CD8-positive, alpha-beta memory T cell (primary cell): ENCODE data around the gene GPR84. TPM values are rescaled to one million over a fixed set of nuclear protein-coding genes. Genes with fewer than 3 reads are reported as not detected.

Source experiments
- CTCF ChIA-PET: fragments of 350-600 bp; sonication (Branson Sonifier 250); formaldehyde crosslinking; loops from one replicate; lab custom pipeline; 2021; ENCODE audit warnings: antibody characterized with exemption; lab: Charles Lee
- POLR2A ChIA-PET: fragments of 350-600 bp; sonication (Branson Sonifier 250); formaldehyde crosslinking; loops from one replicate; lab custom pipeline; 2021; ENCODE audit warnings: antibody characterized with exemption; lab: Charles Lee
- DNase-seq, 5 donors: peaks; one replicate each; pipeline versions ENCODE4 v3.0.0 to v3.0.0-alpha.2; 2020 to 2022; ENCODE audit warnings: mixed read lengths in 1 of 5
- H3K27ac ChIP-seq: one replicate; pipeline ENCODE4 v1.7.0; 2013; ENCODE audit warnings: low read depth, mild to moderate bottlenecking, low read length, moderate library complexity
- H3K27me3 ChIP-seq: 2 replicates; pipeline ENCODE4 v1.7.0; 2013; ENCODE audit warnings: low read length, mild to moderate bottlenecking; ENCODE audit not compliant: insufficient read depth, poor library complexity, severe bottlenecking
- H3K36me3 ChIP-seq: 2 replicates; pipeline ENCODE4 v1.7.0; 2013; ENCODE audit warnings: mild to moderate bottlenecking, low read length, moderate library complexity; ENCODE audit not compliant: insufficient read depth
- H3K4me1 ChIP-seq: 2 replicates; pipeline ENCODE4 v1.7.0; 2013; ENCODE audit warnings: mild to moderate bottlenecking, low read length, moderate library complexity; ENCODE audit not compliant: insufficient read depth
- H3K4me3 ChIP-seq: 2 replicates; pipeline ENCODE4 v1.7.0; 2013; ENCODE audit warnings: mild to moderate bottlenecking, low read length
- H3K9me3 ChIP-seq: 2 replicates; pipeline ENCODE4 v1.7.0; 2013; ENCODE audit warnings: mild to moderate bottlenecking, low read length
- H3K27ac Mint-ChIP-seq, 8 donors: one replicate each; pipeline ENCODE4 v1.8.0; 2020 to 2021; ENCODE audit warnings: mixed read lengths in 8 of 8, mild to moderate bottlenecking in 6 of 8, inconsistent platforms in 3 of 8, moderate library complexity in 3 of 8
- H3K27me3 Mint-ChIP-seq, 2 donors: one replicate each; pipeline ENCODE4 v1.8.0; 2020 to 2021; ENCODE audit warnings: mixed read lengths in 2 of 2, mild to moderate bottlenecking in 1 of 2, moderate library complexity in 1 of 2
- H3K36me3 Mint-ChIP-seq, 3 donors: one replicate each; pipeline ENCODE4 v1.8.0; 2020 to 2021; ENCODE audit warnings: mixed read lengths in 3 of 3, inconsistent platforms in 1 of 3, mild to moderate bottlenecking in 1 of 3
- H3K4me1 Mint-ChIP-seq, 3 donors: one replicate each; pipeline ENCODE4 v1.8.0; 2020 to 2021; ENCODE audit warnings: mixed read lengths in 3 of 3, inconsistent platforms in 1 of 3, mild to moderate bottlenecking in 1 of 3
- H3K4me3 Mint-ChIP-seq, 7 donors: one replicate each; pipeline ENCODE4 v1.8.0; 2020 to 2021; ENCODE audit warnings: mixed read lengths in 7 of 7, mild to moderate bottlenecking in 6 of 7, moderate library complexity in 4 of 7, inconsistent platforms in 2 of 7
- H3K9me3 Mint-ChIP-seq, 5 donors: one replicate each; pipeline ENCODE4 v1.8.0; 2020 to 2022; ENCODE audit warnings: mixed read lengths in 5 of 5, mild to moderate bottlenecking in 3 of 5, moderate library complexity in 2 of 5, inconsistent platforms in 1 of 5
- polyA plus RNA-seq: library from polyadenylated mRNA; unstranded; fragments of 300-500 nt; fragmentation: Illumina TruSeq; gene quantifications from one replicate; pipeline ENCODE4 v1.2.3, GENCODE V29; 2021
- total RNA-seq, 2 experiments: library from RNA; stranded (reverse); gene quantifications; one replicate each; pipeline ENCODE4 v1.2.3, GENCODE V29; 2021

The GPR84 gene
- total and polyA plus RNA-seq, 3 experiments from 2014 or later, result 0.15 to 0.16 TPM; not detected in 1

DNA sequence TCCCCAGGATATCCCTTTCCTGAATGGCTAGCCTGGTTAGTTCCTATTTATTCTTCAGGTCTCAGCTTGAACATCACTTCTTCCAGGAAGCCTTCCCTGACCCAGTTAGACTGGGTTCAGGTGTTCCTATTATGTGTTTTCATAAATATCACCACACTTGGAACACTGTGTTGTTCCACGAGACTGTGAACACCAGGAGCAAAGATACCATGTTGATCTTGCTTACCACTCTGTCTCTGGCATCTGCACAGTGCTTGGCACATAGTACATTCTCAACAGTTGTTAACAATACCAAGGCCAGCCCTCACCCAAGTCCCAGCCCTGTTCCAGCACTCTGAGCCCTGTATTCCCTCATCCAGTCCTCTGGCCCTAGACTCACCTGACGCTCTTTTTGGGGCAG lies 33.9 kb upstream of the GPR84 start:
- Histone ChIP-seq H3K4me3 (no peak overlapping the region), H3K4me1 (peaks cover 17% of the 10 kb centered on the region), H3K36me3 (peaks cover 81% of the 10 kb centered on the region), H3K9me3 (no peaks in the 10 kb centered on the region), H3K27me3 (no peaks in the 10 kb centered on the region), H3K27ac (no peak overlapping the region)
- ChIA-PET CTCF (interaction anchor here (0.8 to 11.8 kb wide), 8 partner anchors 17 to 130 kb away, joined by 3 to 386 read pairs (median 30); partner anchors contain the start of genes ITGA5 and NCKAP1L), POLR2A (interaction anchor here (0.7 to 2.7 kb wide), 2 partner anchors 16 to 41 kb away, joined by 7 to 17 read pairs; no protein-coding TSS in a partner anchor)
- H3K27me3 Mint-ChIP-seq, result no peaks in the 10 kb centered on the region
- no peaks in the 10 kb centered on the region for H3K9me3 Mint-ChIP-seq
- H3K4me3 Mint-ChIP-seq, result no peak overlapping the region
- peak overlapping the region in 5 of 8 donors; percentile 54 to 84 (median 74) for H3K27ac Mint-ChIP-seq
- H3K4me1 Mint-ChIP-seq, result peaks cover 18 to 29% (median 21%) of the 10 kb centered on the region in 3 donors
- H3K36me3 Mint-ChIP-seq, result peaks cover 4 to 90% (median 25%) of the 10 kb centered on the region in 3 donors
- DNase-seq, result no peak

DNA sequence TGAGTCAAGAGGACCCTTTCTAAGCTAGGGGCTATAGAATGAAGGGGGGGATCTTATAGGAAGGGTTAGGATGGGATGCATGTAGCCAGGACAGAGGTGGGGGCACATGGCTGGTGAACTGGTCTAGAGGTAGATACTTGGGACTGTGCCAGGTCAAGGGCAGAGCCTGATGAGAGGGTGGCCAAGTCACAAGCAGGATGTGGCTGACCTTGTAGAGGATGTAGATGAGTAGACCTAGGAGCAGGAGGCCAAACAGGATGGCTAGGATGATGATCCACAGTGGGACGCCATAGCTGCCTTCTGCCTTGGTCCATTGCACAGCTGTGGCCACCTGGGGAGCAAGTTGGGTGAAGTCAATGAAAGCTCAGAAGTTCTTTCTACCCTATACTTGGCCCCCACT lies 32.9 kb upstream of the GPR84 start:
- no peaks in the 10 kb centered on the region for H3K9me3 Mint-ChIP-seq
- peaks cover 20% of the 10 kb centered on the region for H3K4me1 ChIP-seq
- no peak for DNase-seq
- H3K27ac Mint-ChIP-seq, result peak overlapping the region in 4 of 8 donors; percentile 12 to 49 (median 46)
- no peaks in the 10 kb centered on the region for H3K9me3 ChIP-seq
- peaks cover 4 to 79% (median 24%) of the 10 kb centered on the region in 3 donors for H3K36me3 Mint-ChIP-seq
- H3K4me3 Mint-ChIP-seq, result no peak overlapping the region
- POLR2A ChIA-PET, result interaction anchor here (0.6 kb wide), 1 partner anchor 9 kb away, joined by 3 read pairs; no protein-coding TSS in a partner anchor
- no peak overlapping the region for H3K27ac ChIP-seq
- CTCF ChIA-PET, result interaction anchor here (0.6 to 11.8 kb wide), 6 partner anchors 12 to 75 kb away, joined by 3 to 386 read pairs (median 3); partner anchors contain the start of genes ITGA5 and ZNF385A
- H3K27me3 ChIP-seq, result no peaks in the 10 kb centered on the region
- no peak overlapping the region for H3K4me3 ChIP-seq
- peaks cover 18 to 29% (median 25%) of the 10 kb centered on the region in 3 donors for H3K4me1 Mint-ChIP-seq
- H3K27me3 Mint-ChIP-seq, result no peaks in the 10 kb centered on the region
- H3K36me3 ChIP-seq, result peaks cover 74% of the 10 kb centered on the region

DNA sequence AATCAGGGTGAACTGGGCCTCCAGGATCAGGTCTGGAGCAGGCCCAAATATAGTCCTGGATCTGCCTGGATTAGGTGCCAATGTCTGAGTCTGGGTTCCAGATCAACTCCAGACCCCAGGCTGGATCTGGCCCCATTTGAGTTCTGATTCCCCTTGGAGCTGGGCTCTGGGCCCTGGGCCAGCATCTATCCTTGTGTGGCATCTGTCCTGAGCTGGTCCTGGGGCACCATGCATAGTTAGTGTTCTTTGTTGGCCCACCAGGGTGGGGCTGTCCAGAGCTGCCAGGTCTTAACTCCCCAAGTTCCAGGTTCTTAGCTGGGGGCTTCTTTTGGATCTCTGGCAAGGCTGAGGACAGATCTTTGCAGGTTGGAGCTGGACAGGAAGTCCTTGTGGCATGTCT lies 31.3 kb upstream of the GPR84 start:
- Mint-ChIP-seq H3K9me3 (no peaks in the 10 kb centered on the region), H3K27me3 (no peaks in the 10 kb centered on the region), H3K36me3 (peaks cover 4 to 64% (median 24%) of the 10 kb centered on the region in 3 donors), H3K27ac (peak overlapping the region in 2 of 8 donors; percentile 36 to 38), H3K4me1 (peaks cover 23 to 38% (median 36%) of the 10 kb centered on the region in 3 donors), H3K4me3 (no peak overlapping the region)
- Histone ChIP-seq H3K9me3 (no peaks in the 10 kb centered on the region), H3K27ac (no peak overlapping the region), H3K27me3 (no peaks in the 10 kb centered on the region), H3K4me3 (no peak overlapping the region), H3K4me1 (peaks cover 26% of the 10 kb centered on the region), H3K36me3 (peaks cover 57% of the 10 kb centered on the region)
- POLR2A ChIA-PET, result no interaction called here
- no peak for DNase-seq
- CTCF ChIA-PET, result interaction anchor here (1.0 to 11.8 kb wide), 8 partner anchors 9 to 102 kb away, joined by 3 to 386 read pairs (median 6); partner anchors contain the start of genes ITGA5 and NCKAP1L

GRCh38 chr12:54394986-54395385 lies 30.7 kb upstream of the GPR84 start:
- Histone ChIP-seq H3K9me3 (no peaks in the 10 kb centered on the region), H3K4me1 (peaks cover 26% of the 10 kb centered on the region), H3K27ac (no peak overlapping the region), H3K4me3 (no peak overlapping the region), H3K27me3 (no peaks in the 10 kb centered on the region), H3K36me3 (peaks cover 52% of the 10 kb centered on the region)
- ChIA-PET POLR2A (no interaction called here), CTCF (interaction anchor here (1.1 to 11.8 kb wide), 5 partner anchors 8 to 41 kb away, joined by 3 to 386 read pairs (median 8); partner anchors contain the start of gene ITGA5)
- Mint-ChIP-seq H3K36me3 (peaks cover 4 to 59% (median 19%) of the 10 kb centered on the region in 3 donors), H3K9me3 (no peaks in the 10 kb centered on the region), H3K27ac (peak overlapping the region in 2 of 8 donors; percentile 56 to 76), H3K4me1 (peaks cover 21 to 36% (median 32%) of the 10 kb centered on the region in 3 donors), H3K27me3 (no peaks in the 10 kb centered on the region), H3K4me3 (no peak overlapping the region)
- no peak for DNase-seq

DNA sequence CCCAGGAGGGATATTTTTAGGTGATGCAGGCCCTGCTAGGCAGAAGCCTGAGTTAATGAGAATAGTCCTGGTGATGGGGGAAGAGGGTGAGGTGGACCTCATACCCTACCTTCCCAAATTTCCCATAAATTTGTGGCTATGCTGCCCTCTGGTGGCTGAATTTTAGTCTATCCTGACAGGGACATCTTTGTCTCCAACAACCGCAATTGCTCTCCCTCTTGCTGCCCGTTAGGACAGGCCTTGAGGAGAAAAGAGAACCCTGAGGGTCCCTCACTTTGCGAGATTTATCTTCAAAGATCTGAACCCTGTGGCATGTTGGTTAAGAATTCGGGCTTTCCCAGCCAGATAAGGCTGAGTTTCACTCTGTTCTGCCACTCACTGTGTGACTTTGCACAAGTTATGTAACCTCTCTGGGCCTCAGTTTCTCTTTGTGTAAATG lies 30.0 kb upstream of the GPR84 start:
- Histone ChIP-seq H3K9me3 (no peaks in the 10 kb centered on the region), H3K36me3 (peaks cover 45% of the 10 kb centered on the region), H3K27me3 (no peaks in the 10 kb centered on the region), H3K4me1 (peaks cover 23% of the 10 kb centered on the region), H3K27ac (no peak overlapping the region), H3K4me3 (no peak overlapping the region)
- peaks cover 22 to 39% (median 33%) of the 10 kb centered on the region in 3 donors for H3K4me1 Mint-ChIP-seq
- peak overlapping the region in 5 of 8 donors; percentile 23 to 92 (median 64) for H3K27ac Mint-ChIP-seq
- peak overlapping the region in 3 of 7 donors; percentile 34 to 51 (median 34) for H3K4me3 Mint-ChIP-seq
- CTCF ChIA-PET, result interaction anchor here (1.1 to 1.4 kb wide), 2 partner anchors 15 to 169 kb away, joined by 3 to 6 read pairs; no protein-coding TSS in a partner anchor
- H3K27me3 Mint-ChIP-seq, result no peaks in the 10 kb centered on the region
- peak in 1 of 5 donors; percentile 33 for DNase-seq
- no peaks in the 10 kb centered on the region for H3K9me3 Mint-ChIP-seq
- H3K36me3 Mint-ChIP-seq, result peaks cover 3 to 54% (median 16%) of the 10 kb centered on the region in 3 donors
- POLR2A ChIA-PET, result no interaction called here

- no peak for DNase-seq
- no peak overlapping the region for H3K4me3 ChIP-seq
- no peaks in the 10 kb centered on the region for H3K9me3 ChIP-seq
- Mint-ChIP-seq H3K4me1 (peaks cover 20 to 36% (median 30%) of the 10 kb centered on the region in 3 donors), H3K27me3 (no peaks in the 10 kb centered on the region), H3K9me3 (no peaks in the 10 kb centered on the region), H3K27ac (peak overlapping the region in 5 of 8 donors; percentile 10 to 69 (median 61)), H3K36me3 (peaks cover 0 to 52% (median 15%) of the 10 kb centered on the region in 3 donors), H3K4me3 (peak overlapping the region in 5 of 7 donors; percentile 8 to 54 (median 45))
- POLR2A ChIA-PET, result no interaction called here
- H3K36me3 ChIP-seq, result peaks cover 39% of the 10 kb centered on the region
- CTCF ChIA-PET, result interaction anchor here (1.0 to 2.8 kb wide), 6 partner anchors 13 to 170 kb away, joined by 3 to 20 read pairs (median 4); no protein-coding TSS in a partner anchor
- H3K27me3 ChIP-seq, result no peaks in the 10 kb centered on the region
- H3K4me1 ChIP-seq, result peaks cover 22% of the 10 kb centered on the region
- H3K27ac ChIP-seq, result no peak overlapping the region
These were observed 29.5 kb upstream of the GPR84 start for GRCh38 chr12:54393743-54394142.

DNA sequence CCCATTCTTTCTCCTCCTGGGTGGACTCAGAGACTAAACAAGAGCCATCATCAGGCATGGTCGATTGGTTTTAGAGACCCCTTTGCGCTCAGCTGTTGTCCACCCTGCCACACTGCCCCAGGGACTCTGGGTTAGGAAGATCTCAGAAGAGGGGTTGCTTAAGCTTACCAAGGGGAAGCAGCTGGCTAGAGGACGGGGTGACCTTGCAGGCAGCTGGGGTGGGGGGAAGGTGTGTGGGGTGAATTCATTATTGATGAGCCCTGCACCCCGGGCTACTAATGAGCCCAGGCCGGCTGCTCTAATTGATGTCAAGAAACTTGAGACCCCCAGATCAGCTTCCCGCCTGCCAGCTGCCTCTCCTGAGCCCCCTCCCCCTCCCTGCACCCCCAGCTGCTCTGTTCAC lies 28.9 kb upstream of the GPR84 start:
- Mint-ChIP-seq H3K4me3 (peak overlapping the region in 1 of 7 donors; percentile 54), H3K9me3 (no peaks in the 10 kb centered on the region), H3K4me1 (peaks cover 20 to 36% (median 30%) of the 10 kb centered on the region in 3 donors), H3K27ac (no peak overlapping the region), H3K27me3 (no peaks in the 10 kb centered on the region), H3K36me3 (peaks cover 0 to 47% (median 15%) of the 10 kb centered on the region in 3 donors)
- Histone ChIP-seq H3K27ac (no peak overlapping the region), H3K4me1 (peaks cover 22% of the 10 kb centered on the region), H3K4me3 (no peak overlapping the region), H3K27me3 (no peaks in the 10 kb centered on the region), H3K9me3 (no peaks in the 10 kb centered on the region), H3K36me3 (peaks cover 34% of the 10 kb centered on the region)
- ChIA-PET CTCF (interaction anchor here (0.6 to 2.8 kb wide), 7 partner anchors 13 to 170 kb away, joined by 3 to 20 read pairs (median 3); no protein-coding TSS in a partner anchor), POLR2A (no interaction called here)
- DNase-seq, result no peak
